GM19324 (cell line): Measurements from ENCODE around the gene PCDHGB2.
"Not testable (repeated sequence)": the region's sequence is repeated elsewhere in the genome, so short reads cannot be mapped to it uniquely, and the experiment has no call there.

ENCODE experiments used
- ATAC-seq: cut with Tn5 transposase; IDR thresholded peaks from one replicate; pipeline ENCODE4 v1.9.1; 2021; ENCODE audit warnings: mild to moderate bottlenecking, moderate library complexity; ENCODE audit not compliant: unreplicated experiment, low FRiP score

PCDHGB2 gene

DNA sequence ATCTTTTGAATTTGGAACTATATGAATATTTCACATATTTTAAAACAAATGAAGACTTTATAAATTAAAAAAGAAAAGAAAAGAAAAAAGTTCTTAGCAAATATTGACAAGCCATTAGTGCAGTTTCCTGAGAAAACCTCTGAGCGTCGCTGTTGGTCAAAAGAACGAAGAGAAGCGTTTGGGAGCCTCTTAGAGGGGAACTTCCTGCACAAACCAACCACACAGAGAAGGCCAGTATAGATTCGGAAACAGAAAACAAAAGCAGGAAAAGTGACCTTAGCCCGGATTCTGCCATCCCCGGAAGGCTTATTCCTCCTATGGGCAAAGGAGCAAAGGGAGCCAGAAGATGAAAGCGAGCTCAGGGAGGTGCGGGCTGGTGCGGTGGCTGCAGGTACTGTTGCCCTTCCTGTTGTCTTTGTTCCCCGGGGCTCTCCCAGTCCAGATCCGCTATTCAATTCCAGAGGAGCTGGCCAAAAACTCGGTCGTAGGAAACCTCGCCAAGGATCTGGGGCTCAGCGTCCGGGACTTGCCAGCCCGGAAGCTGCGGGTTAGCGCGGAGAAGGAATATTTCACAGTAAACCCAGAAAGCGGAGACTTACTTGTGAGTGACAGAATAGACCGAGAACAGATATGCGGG, at the start of gene PCDHGB2:
Gene PCDHGB2, plus strand, starts transcription at position 205 of the 637 bp plus-strand sequence. Its CDS starts 142 bp downstream, at position 347.
- no peak for ATAC-seq

DNA sequence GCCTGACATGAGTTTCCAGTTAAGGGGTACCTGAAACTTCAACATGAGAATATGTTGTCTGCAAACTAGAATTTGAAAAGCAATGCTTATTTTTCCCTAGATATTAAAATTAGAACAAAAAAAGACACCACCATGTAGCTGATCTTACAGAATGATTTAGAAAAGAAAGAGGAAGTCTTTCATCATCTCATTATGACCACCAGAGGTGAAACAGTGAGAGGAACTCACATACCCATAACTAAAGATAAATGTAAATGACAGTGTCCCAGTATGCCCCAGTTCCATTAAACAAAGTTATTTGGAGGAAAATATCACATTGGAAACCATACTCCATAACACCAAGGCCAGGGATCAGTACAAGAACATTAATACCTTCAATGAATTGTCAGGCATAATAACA, 46.1 kb upstream of the PCDHGB2 start:
- ATAC-seq: no peak

DNA sequence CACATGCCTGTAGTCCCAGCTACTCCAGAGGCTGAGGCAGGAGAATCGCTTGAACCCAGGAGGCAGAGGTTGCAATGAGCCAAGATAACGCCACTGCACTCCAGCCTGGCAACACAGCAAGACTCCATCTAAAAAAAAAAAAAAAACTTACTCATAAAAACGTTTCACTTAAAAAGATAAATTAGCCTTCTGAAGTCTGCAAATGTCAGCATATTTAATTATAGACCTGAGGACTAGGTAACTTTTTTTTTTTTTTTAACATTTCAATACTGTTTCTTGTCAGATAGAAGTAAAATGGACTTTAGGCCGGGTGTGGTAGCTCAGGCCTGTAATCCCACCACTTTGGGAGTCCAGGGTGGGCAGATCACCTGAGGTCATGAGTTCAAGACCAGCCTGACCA, 42.8 kb upstream of the PCDHGB2 start:
- not testable (repeated sequence) for ATAC-seq

DNA sequence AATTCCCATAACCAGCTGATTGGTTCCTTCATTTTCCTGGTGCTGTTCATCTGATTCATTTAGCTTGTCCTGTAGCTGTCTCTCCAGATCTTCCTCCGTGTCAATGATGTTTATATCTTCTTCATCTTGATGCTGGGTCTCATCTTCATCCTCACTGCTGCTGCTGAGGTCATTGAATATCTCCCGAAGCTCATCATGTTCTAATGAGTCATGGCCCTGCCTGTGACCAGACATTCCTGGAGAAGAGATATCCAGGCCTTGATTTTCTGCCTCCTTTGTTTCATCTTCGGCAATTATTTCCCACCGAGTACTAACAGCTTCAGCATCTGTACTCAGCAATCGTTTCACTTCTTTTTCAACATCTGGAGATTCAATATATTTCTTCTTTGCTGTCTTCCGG, 40.6 kb upstream of the PCDHGB2 start:
- no peak for ATAC-seq

DNA sequence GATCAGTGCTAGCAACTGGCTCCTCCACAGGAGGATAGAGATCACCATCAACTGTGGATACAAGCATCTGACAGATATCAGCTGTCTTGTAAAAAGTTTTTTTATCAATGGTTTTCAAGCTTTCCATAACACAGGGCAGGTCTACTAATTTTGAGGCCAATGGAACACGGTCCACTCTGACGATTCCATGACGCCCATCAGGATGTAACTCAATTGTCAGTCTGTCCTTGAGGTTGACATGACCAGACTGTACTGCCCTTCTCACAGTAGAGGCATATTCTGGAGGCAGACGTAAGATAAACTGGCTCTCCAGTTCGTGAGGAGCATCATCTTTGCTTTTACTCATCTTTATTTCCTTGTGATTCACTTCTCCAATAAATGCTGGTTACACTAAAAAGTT, 40.1 kb upstream of the PCDHGB2 start:
- ATAC-seq: no peak

DNA sequence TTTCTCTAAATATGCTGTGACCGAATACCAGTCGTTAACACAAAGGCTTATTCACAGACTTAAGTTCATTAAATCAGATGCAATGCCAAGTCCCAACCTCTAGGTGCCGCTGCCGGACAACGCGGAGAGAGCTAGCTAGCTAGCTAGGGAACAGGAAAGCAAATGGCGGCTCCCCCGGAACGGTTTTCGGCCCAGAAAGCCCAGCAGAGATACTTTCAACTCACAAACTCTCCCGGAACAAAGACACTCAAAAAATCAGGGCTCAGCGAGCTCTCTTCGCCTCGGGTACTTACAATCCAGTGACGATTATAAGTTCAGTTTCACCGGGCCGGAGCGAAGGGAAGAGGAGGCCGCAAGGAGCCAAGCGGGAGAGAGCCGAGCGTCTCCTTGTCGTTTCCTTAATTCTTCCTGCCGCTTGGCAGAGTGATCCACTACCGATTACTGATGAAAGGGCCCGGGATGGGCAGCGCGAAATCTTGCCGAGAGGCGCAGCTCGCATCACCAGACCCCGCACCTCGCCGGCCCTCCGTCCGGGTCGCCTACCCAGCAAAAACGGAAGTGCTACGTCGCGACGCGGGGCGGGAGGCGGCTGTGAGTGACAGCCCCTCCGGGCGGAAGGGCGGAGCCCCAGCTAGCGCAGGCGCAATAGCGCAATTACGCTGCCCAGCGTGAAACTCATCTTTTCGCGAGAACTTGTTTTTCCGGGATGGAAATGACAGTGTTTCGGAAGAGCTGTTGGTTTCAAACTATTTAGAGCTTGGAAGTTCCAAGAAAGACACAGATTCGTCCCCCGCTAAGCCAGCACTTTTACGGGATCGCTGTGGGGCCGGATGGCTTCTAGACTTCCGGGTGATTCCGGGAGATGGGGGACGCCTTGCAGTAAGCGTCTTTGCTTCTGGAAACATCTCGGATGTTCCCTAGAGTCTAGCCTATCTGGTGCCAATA, 39.3 kb upstream of the PCDHGB2 start, which contains the start of gene TAF7:
Gene TAF7, minus strand, starts transcription at position 560 of the 945 bp plus-strand sequence. CDS start 740 bp downstream, outside the sequence.
- ATAC-seq: peak; percentile 98

DNA sequence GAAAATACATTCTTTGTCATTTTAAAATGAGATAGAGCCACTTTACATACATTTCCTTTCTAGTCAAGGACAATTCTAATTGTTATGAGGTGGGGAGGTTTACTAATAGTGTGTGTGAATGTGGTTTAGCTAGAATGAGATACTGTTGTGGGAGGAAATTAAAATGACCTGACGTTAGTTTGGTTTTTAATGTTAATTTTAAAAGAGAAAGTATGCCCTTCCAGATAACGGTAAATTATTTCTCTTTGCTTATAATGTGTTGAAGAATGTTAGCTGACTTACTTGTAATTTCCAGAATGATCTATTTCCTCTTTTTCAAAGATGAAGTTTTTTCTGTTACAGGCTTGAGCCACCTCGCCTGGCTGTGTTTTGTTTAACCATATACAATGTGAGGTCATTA, 37.5 kb upstream of the PCDHGB2 start:
- no peak for ATAC-seq

DNA sequence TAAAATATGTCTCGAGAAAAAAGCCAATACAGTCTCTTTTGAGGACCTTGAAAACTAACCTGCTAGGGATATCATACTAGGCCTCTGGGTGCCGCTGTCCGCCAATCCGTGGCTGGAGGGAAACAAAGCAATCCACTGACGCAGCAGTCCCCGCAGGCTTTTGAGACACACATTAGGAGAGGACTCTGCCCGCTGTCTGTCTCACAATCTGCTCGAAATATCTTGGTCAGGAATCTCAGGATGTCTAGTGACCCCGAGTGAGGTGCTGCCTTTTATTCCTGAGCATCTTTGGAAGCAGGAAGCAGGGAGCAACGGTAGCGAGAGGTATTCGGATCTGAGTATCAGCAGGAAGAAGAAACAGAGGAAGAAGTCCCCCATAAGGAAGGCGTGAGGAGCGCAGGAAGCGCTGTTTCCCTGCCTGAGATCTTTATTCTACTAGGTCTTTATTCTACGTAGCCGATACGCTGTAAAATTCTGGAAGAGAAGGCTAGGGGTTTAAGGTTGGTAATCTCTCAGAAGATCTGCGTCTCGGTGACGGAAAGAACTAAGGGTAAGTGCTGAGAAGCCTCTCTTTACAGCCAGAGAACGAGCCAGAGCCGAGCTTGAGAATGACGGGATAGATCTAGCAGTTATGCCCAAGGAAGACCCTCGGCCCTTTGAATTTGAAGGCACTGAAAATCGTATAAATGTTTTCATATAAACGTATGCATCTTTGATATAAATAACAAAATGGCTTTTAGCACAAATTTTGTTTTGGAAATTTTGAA, 33.5 kb upstream of the PCDHGB2 start:
- peak; percentile 72 for ATAC-seq

DNA sequence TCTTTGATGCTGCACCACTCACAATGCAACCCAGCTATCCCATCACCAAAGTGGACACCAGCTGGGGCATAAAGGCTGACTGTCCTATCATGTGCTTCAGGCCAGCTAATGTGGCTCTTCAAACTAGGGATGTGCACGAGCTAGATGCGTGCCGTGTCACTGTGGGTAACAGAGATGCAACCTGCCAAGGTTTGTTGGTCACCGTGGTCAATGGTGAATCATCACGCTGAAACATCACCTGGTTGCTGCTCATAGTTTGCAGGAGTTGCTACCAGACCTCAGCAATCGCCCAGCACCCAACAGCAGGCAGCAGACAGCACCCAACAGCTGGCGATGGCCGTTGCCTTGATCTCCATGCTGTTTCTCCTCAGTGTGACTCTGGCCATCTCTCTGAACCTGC, 31.6 kb upstream of the PCDHGB2 start:
- no peak for ATAC-seq

DNA sequence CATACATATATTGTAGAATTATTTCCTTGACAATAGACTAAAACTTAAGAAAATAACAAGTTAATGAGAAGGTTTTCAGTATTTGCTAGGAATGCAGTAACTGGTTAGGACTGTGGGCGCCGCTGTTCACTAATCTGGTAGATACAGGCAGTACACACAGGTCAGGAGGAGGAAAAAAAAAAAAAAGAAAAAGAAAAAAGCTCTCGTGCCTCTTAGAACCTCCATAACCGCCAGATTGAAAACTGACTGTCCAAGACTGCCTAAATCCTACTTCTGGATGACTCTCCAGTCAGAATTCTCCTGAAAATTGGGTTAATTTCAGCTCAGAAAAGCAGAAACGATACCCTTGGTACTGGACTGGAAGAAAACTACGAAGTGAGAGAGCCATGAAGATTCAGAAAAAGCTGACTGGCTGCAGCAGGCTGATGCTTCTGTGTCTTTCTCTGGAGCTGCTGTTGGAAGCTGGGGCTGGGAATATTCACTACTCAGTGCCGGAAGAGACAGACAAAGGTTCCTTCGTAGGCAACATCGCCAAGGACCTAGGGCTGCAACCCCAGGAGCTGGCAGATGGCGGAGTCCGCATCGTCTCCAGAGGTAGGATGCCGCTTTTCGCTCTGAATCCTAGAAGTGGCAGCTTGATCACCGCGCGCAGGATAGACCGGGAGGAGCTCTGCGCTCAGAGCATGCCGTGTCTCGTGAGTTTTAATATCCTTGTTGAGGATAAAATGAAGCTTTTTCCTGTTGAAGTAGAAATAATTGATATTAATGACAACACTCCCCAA, 29.3 kb upstream of the PCDHGB2 start, which contains the start of gene PCDHGA1:
Gene PCDHGA1, plus strand, starts transcription at position 216 of the 782 bp plus-strand sequence.
- ATAC-seq: no peak

DNA sequence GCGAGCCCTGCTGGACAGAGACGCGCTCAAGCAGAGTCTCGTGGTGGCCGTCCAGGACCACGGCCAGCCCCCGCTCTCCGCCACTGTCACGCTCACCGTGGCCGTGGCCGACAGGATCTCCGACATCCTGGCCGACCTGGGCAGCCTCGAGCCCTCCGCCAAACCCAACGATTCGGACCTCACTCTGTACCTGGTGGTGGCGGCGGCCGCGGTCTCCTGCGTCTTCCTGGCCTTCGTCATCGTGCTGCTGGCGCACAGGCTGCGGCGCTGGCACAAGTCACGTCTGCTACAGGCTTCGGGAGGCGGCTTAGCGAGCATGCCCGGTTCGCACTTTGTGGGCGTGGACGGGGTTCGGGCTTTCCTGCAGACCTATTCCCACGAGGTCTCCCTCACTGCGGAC, 27.2 kb upstream of the PCDHGB2 start:
- not testable (repeated sequence) for ATAC-seq

DNA sequence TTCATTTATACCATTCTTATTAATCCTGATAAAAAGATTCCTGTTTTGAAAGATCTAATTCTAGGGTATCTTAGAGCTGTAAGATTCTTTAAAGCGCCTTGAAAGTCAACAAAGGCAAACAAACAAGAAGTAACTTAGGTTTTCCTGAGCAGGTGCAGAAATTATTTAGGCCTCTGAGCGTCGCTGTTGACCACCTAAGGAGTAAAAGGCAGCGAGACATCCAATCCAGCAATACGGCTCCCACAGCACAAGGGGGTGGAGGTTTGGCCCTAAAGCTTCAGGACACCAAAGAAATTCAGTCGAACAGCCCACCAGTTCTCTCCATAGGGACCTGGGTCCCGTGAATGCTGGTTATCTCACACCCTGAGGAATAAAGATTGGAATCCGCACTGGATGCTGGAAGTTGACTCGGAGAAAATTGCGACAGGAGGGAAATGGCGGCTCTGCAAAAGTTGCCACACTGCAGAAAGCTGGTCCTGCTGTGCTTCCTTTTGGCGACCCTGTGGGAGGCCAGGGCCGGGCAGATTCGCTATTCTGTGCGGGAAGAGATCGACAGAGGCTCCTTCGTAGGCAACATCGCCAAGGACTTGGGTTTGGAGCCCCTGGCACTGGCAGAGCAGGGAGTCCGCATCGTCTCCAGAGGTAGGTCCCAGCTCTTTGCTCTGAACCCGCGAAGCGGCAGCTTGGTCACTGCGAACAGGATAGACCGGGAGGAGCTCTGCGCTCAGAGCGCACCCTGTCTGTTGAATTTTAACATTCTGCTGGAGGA, 21.1 kb upstream of the PCDHGB2 start, which contains the start of gene PCDHGA2:
Gene PCDHGA2, plus strand, starts transcription at position 223 of the 769 bp plus-strand sequence.
- no peak for ATAC-seq

DNA sequence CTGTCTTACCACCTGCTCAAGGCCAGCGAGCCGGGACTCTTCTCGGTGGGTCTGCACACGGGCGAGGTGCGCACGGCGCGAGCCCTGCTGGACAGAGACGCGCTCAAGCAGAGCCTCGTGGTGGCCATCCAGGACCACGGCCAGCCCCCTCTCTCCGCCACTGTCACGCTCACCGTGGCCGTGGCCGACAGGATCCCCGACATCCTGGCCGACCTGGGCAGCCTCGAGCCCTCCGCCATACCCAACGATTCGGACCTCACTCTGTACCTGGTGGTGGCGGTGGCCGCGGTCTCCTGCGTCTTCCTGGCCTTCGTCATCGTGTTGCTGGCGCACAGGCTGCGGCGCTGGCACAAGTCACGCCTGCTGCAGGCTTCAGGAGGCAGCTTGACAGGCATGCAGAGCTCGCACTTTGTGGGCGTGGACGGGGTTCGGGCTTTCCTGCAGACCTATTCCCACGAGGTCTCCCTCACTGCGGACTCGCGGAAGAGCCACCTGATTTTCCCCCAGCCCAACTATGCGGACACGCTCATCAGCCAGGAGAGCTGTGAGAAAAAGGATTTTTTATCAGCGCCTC, 18.9 kb upstream of the PCDHGB2 start:
- ATAC-seq: not testable (repeated sequence)

DNA sequence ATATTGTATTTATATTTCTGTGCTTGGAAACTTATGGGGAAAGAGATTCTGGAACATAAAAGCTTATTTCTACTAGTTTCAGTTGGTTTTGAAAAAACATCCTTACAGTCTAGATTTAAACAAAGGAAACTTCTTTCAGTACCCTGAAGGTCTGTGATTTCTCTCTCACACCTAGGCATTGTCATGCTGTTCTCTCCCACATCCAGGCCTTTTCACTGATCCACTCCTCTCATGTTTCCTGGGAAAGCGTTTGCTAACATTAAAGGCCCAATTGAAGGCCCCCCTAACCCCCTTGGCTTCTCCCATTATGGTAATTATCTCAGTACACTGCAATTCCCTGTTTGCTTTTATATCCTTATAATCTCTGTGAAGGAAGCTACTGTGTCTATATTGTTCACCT, 17.0 kb upstream of the PCDHGB2 start:
- no peak for ATAC-seq

DNA sequence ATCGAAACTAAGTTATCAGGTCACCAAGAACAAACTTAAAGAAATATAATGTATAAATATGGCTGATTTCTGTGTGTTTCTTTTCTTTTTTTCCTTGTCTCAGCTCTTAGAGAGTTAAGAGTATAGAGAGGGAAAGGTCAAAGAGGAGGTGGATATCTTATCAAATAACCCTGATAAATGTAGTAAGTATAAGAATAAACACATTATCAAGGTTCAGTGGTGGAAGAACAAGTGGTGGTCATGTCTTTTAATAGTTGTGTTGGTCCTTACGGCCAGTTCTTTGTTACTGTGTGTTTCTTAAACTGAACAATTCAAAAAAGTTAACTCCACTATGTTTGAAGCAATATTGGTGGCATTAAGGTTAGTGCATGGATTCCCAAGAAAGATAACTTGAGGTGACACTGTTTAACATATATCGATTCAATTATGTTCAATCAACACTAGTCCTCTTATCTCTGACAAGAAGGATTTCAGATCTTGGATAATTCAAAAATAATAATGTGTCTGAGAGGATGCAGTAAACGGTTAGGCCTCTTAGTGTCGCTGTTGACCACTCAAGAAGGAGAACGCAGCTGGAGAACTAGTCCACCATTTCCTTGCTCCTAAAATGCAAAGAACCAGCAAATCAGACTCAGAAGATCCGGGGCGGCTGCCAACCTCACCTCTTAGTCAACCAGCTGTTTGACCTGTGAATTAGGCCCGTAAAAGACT, 16.4 kb upstream of the PCDHGB2 start, which contains the start of gene PCDHGA3:
Gene PCDHGA3, plus strand, starts transcription at position 588 of the 711 bp plus-strand sequence. CDS start 205 bp downstream, outside the sequence.
- no peak for ATAC-seq

DNA sequence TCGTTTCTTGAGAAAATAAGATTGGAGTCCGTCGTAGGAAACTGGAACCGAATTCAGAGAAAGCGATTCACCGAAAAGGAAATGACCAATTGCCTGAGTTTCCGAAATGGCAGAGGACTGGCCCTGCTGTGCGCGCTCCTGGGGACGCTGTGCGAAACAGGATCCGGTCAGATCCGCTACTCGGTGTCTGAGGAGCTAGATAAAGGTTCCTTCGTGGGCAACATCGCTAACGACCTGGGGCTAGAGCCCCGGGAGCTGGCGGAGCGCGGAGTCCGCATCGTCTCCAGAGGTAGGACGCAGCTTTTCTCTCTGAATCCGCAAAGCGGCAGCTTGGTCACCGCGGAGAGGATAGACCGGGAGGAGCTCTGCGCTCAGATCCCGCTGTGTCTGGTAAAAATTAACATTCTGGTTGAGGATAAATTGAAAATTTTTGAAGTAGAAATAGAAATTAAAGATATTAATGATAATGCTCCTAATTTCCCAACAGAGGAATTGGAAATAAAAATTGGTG, 15.8 kb upstream of the PCDHGB2 start:
- no peak for ATAC-seq

DNA sequence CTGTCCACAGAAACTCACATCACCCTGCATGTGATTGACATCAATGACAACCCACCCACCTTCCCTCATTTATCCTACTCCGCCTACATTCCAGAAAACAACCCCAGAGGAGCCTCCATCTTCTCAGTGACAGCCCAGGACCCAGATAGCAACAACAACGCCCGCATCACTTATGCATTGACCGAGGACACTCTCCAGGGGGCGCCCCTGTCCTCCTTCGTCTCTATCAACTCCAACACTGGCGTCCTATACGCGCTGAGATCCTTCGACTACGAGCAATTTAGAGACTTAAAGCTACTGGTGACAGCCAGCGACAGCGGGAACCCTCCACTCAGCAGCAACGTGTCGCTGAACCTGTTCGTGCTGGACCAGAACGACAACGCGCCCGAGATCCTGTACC, 14.5 kb upstream of the PCDHGB2 start:
- ATAC-seq: no peak

DNA sequence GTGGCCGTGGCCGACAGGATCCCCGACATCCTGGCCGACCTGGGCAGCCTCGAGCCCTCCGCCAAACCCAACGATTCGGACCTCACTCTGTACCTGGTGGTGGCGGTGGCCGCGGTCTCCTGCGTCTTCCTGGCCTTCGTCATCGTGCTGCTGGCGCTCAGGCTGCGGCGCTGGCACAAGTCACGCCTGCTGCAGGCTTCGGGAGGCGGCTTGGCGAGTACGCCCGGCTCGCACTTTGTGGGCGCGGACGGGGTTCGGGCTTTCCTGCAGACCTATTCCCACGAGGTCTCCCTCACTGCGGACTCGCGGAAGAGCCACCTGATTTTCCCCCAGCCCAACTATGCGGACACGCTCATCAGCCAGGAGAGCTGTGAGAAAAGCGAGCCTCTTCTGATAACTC, 13.8 kb upstream of the PCDHGB2 start:
- ATAC-seq: not testable (repeated sequence)
